Uterus (tissue), 2 donors: ENCODE data around the gene RELB.

Source experiments
- POLR2A ChIP-seq, 2 donors: fragments of 450-650 bp; IDR thresholded peaks; one replicate each; pipeline ENCODE4 v1.6.1; 2016; ENCODE audit warnings: antibody characterized with exemption in 2 of 2, mild to moderate bottlenecking in 1 of 2, moderate library complexity in 1 of 2
- TF ChIP-seq, protein P1 (sequence below), 4 experiments: fragments of 200-600 bp in 2 of 4; fragments of 450-650 bp in 2 of 4; sonication (generic) in 2 of 4; IDR thresholded peaks; one replicate each; pipeline ENCODE4 v1.5.1; 2016 to 2019; ENCODE audit warnings: antibody characterized with exemption in 4 of 4, mild to moderate bottlenecking in 2 of 4, moderate library complexity in 1 of 4

DNA sequence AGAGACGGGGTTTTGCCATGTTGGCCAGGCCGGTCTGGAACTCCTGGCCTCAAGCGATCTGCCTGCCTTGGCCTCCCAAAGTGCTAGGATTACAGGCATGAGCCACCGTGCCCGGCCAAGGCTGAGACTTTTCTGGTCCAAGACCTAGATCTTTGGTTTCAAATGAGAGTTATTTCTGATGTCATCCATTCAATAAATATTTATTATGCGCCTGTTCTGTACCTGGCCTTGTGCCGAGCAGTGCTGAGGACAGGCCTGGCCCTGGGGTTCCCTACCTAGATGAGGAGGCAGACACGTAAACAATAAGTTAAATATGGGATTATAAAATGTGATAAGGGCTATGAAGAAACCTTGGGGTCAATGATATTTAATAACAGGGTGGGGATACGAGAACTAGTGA, 4.5 kb downstream of the RELB start:
- TF ChIP-seq, protein P1, sequence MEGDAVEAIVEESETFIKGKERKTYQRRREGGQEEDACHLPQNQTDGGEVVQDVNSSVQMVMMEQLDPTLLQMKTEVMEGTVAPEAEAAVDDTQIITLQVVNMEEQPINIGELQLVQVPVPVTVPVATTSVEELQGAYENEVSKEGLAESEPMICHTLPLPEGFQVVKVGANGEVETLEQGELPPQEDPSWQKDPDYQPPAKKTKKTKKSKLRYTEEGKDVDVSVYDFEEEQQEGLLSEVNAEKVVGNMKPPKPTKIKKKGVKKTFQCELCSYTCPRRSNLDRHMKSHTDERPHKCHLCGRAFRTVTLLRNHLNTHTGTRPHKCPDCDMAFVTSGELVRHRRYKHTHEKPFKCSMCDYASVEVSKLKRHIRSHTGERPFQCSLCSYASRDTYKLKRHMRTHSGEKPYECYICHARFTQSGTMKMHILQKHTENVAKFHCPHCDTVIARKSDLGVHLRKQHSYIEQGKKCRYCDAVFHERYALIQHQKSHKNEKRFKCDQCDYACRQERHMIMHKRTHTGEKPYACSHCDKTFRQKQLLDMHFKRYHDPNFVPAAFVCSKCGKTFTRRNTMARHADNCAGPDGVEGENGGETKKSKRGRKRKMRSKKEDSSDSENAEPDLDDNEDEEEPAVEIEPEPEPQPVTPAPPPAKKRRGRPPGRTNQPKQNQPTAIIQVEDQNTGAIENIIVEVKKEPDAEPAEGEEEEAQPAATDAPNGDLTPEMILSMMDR (IDR thresholded peaks at IDR 0.05) = no peak
- no peak for TF ChIP-seq POLR2A (IDR thresholded peaks at IDR 0.05)
